OCI-LY3 (cell line): Measurements from ENCODE around the gene BTG1.

Source experiments
- H2AFZ ChIP-seq: fragments of 200-600, 300-600 bp; shearing (Covaris generic); 2 replicates; pipeline ENCODE4 v1.6.0; 2014; ENCODE audit warnings: antibody characterized with exemption, low read depth, low read length
- H3K27ac ChIP-seq: fragments of 200-600, 300-600 bp; sonication (generic); 2 replicates; pipeline ENCODE4 v1.5.1; 2014; ENCODE audit warnings: mild to moderate bottlenecking, low read length, moderate library complexity, mixed read lengths
- H3K27me3 ChIP-seq: fragments of 200-600, 300-600 bp; sonication (generic); 2 replicates; pipeline ENCODE4 v1.6.1; 2014; ENCODE audit warnings: low read depth, low read length, mixed read lengths
- H3K36me3 ChIP-seq: fragments of 200-600, 300-600 bp; sonication (generic); replicated peaks from 2 replicates; pipeline ENCODE3; 2014; ENCODE audit warnings: low read depth, low read length, mixed read lengths
- H3K4me1 ChIP-seq: fragments of 300-600, 200-600 bp; sonication (generic); 2 replicates; pipeline ENCODE4 v1.6.1; 2014; ENCODE audit warnings: low read length, mixed read lengths
- H3K4me2 ChIP-seq: fragments of 200-600, 300-600 bp; sonication (generic); 2 replicates; pipeline ENCODE4 v1.6.1; 2014; ENCODE audit warnings: low read length, mixed read lengths
- H3K4me3 ChIP-seq: fragments of 300-600, 200-600 bp; sonication (generic); 2 replicates; pipeline ENCODE4 v1.5.1; 2014; ENCODE audit warnings: antibody characterized with exemption, mild to moderate bottlenecking, low read length, moderate library complexity
- H3K79me2 ChIP-seq: fragments of 300-600, 200-600 bp; shearing (Covaris generic); 2 replicates; pipeline ENCODE4 v1.6.1; 2014; ENCODE audit warnings: mild to moderate bottlenecking, low read length, mixed read lengths
- H3K9ac ChIP-seq: fragments of 300-600, 200-600 bp; shearing (Covaris generic); 2 replicates; pipeline ENCODE4 v1.6.0; 2014; ENCODE audit warnings: mild to moderate bottlenecking, low read length, moderate library complexity
- H3K9me3 ChIP-seq: fragments of 200-600, 300-600 bp; shearing (Covaris generic); 2 replicates; pipeline ENCODE4 v1.6.1; 2014; ENCODE audit warnings: low read length, mixed read lengths; ENCODE audit not compliant: insufficient read depth
- H4K20me1 ChIP-seq: fragments of 200-600, 300-600 bp; sonication (generic); 2 replicates; pipeline ENCODE4 v1.6.1; 2016; ENCODE audit warnings: low read length, mixed read lengths; ENCODE audit not compliant: insufficient read depth
- EZH2phosphoT487 ChIP-seq: fragments of 200-600 bp; shearing (Covaris generic); IDR thresholded peaks from 2 replicates; pipeline ENCODE4 v1.6.1; 2018; ENCODE audit warnings: antibody characterized with exemption, mixed run types, low read depth
- TF ChIP-seq, protein P1 (sequence below): fragments of 200-600, 300-600 bp; sonication (generic); IDR thresholded peaks from 2 replicates; pipeline ENCODE4 v1.5.1; 2014; ENCODE audit warnings: antibody characterized with exemption, low read length, low read depth

Gene BTG1

GRCh38 chr12:92143686-92144630 is 1.7 kb downstream of the BTG1 start:
- peaks cover 67% of the 10 kb centered on the region for H3K36me3 ChIP-seq
- no peaks in the 10 kb centered on the region for H3K9me3 ChIP-seq
- H3K79me2 ChIP-seq = peaks cover 86% of the 10 kb centered on the region
- peaks cover 19% of the 10 kb centered on the region for H3K4me1 ChIP-seq
- H3K27me3 ChIP-seq = no peaks in the 10 kb centered on the region
- H3K4me3 ChIP-seq = peak overlapping the region; percentile 96
- peak overlapping the region; percentile 93 for H3K4me2 ChIP-seq
- H3K9ac ChIP-seq = peak overlapping the region; percentile 96
- TF ChIP-seq EZH2phosphoT487 = no peak
- TF ChIP-seq, protein P1, sequence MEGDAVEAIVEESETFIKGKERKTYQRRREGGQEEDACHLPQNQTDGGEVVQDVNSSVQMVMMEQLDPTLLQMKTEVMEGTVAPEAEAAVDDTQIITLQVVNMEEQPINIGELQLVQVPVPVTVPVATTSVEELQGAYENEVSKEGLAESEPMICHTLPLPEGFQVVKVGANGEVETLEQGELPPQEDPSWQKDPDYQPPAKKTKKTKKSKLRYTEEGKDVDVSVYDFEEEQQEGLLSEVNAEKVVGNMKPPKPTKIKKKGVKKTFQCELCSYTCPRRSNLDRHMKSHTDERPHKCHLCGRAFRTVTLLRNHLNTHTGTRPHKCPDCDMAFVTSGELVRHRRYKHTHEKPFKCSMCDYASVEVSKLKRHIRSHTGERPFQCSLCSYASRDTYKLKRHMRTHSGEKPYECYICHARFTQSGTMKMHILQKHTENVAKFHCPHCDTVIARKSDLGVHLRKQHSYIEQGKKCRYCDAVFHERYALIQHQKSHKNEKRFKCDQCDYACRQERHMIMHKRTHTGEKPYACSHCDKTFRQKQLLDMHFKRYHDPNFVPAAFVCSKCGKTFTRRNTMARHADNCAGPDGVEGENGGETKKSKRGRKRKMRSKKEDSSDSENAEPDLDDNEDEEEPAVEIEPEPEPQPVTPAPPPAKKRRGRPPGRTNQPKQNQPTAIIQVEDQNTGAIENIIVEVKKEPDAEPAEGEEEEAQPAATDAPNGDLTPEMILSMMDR = peak; percentile 76
- H2AFZ ChIP-seq = no peak overlapping the region
- peaks cover 64% of the 10 kb centered on the region for H4K20me1 ChIP-seq
- peak overlapping the region; percentile 86 for H3K27ac ChIP-seq

GRCh38 chr12:92143258-92143657 is 2.4 kb downstream of the BTG1 start:
- H3K27me3 ChIP-seq = no peaks in the 10 kb centered on the region
- peak overlapping the region; percentile 86 for H3K27ac ChIP-seq
- H3K9me3 ChIP-seq = no peaks in the 10 kb centered on the region
- no peak overlapping the region for H2AFZ ChIP-seq
- H4K20me1 ChIP-seq = peaks cover 71% of the 10 kb centered on the region
- H3K4me2 ChIP-seq = peak overlapping the region; percentile 93
- peak overlapping the region; percentile 96 for H3K4me3 ChIP-seq
- TF ChIP-seq EZH2phosphoT487 = no peak
- TF ChIP-seq, protein P1 = no peak
- peaks cover 93% of the 10 kb centered on the region for H3K79me2 ChIP-seq
- H3K36me3 ChIP-seq = peaks cover 69% of the 10 kb centered on the region
- H3K4me1 ChIP-seq = peaks cover 26% of the 10 kb centered on the region
- peak overlapping the region; percentile 96 for H3K9ac ChIP-seq

GRCh38 chr12:92142251-92142926 is 3.3 kb downstream of the BTG1 start:
- H3K4me1 ChIP-seq = peaks cover 29% of the 10 kb centered on the region
- peak overlapping the region; percentile 93 for H3K4me2 ChIP-seq
- H3K27ac ChIP-seq = peak overlapping the region; percentile 86
- H4K20me1 ChIP-seq = peaks cover 79% of the 10 kb centered on the region
- peak overlapping the region; percentile 96 for H3K9ac ChIP-seq
- H3K4me3 ChIP-seq = peak overlapping the region; percentile 96
- H3K36me3 ChIP-seq = peaks cover 75% of the 10 kb centered on the region
- no peaks in the 10 kb centered on the region for H3K27me3 ChIP-seq
- H2AFZ ChIP-seq = no peak overlapping the region
- TF ChIP-seq EZH2phosphoT487 = no peak
- TF ChIP-seq, protein P1 = no peak
- peaks cover 97% of the 10 kb centered on the region for H3K79me2 ChIP-seq
- H3K9me3 ChIP-seq = no peaks in the 10 kb centered on the region

DNA sequence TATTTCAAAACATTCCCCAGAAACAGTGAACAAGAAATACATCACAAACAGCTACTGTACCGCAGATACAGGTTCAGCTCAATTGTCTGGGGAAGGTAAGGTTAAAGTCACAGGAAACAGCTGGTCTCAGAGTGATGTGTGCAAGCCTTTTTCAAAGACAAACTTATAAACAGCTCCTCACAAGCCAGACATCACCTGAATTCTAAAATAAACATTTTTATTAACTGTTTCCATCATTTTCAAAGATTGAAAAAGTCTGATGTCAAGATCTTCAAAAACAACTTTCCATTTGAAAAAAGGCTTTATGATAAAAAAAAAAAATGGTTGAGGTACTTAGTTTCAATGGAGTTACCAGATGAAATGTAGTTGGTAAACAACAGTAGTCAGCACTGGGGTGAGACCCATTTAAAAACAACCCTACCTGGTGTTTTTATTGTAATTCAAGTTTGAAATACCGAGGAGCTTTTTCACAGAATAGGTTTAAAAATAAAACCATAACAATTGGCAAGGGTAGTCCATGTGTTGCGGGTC is 4.0 kb downstream of the BTG1 start:
- H3K79me2 ChIP-seq = peaks cover 98% of the 10 kb centered on the region
- H3K4me2 ChIP-seq = peak overlapping the region; percentile 93
- TF ChIP-seq, protein P1 = no peak
- TF ChIP-seq EZH2phosphoT487 = no peak
- no peaks in the 10 kb centered on the region for H3K27me3 ChIP-seq
- H3K36me3 ChIP-seq = peaks cover 76% of the 10 kb centered on the region
- H3K27ac ChIP-seq = peak overlapping the region; percentile 86
- H3K4me3 ChIP-seq = peak overlapping the region; percentile 96
- H3K9ac ChIP-seq = peak overlapping the region; percentile 96
- no peaks in the 10 kb centered on the region for H3K9me3 ChIP-seq
- no peak overlapping the region for H2AFZ ChIP-seq
- H4K20me1 ChIP-seq = peaks cover 87% of the 10 kb centered on the region
- H3K4me1 ChIP-seq = peaks cover 34% of the 10 kb centered on the region
